D721Med (cell line): ENCODE data around the gene KCNH6.

Source experiments
- DNase-seq: peaks from one replicate; pipeline ENCODE4 v3.0.0; 2011; ENCODE audit warnings: low spot score; ENCODE audit not compliant: insufficient read length
- FAIRE-seq: peaks from 2 replicates; lab custom pipeline; 2011; peaks lifted over from hg19 to GRCh38; lab: Jason Lieb, UNC
- CTCF ChIP-seq: IDR thresholded peaks from 2 replicates; pipeline ENCODE4 v1.5.1; 2012; ENCODE audit warnings: mild to moderate bottlenecking, control low read depth; ENCODE audit not compliant: insufficient read depth; ENCODE audit errors: missing control alignments

KCNH6 gene

GRCh38 chr17:63512896-63513644 is 10.1 kb upstream of the KCNH6 start:
- TF ChIP-seq CTCF = no peak
- FAIRE-seq (no peak), DNase-seq (no peak)

GRCh38 chr17:63514477-63514876 is 8.7 kb upstream of the KCNH6 start:
- no peak for TF ChIP-seq CTCF
- DNase-seq (no peak), FAIRE-seq (no peak)

- TF ChIP-seq CTCF = no peak
- FAIRE-seq (no peak), DNase-seq (no peak)
These were observed 8.2 kb upstream of the KCNH6 start for GRCh38 chr17:63514974-63515373.

GRCh38 chr17:63515426-63515825 is 7.7 kb upstream of the KCNH6 start:
- FAIRE-seq = no peak

GRCh38 chr17:63516910-63517824 is 6.0 kb upstream of the KCNH6 start:
- no peak for DNase-seq
- no peak for FAIRE-seq
- no peak for TF ChIP-seq CTCF

More at GRCh38 chr17:63515426-63515825, 7.7 kb upstream of the KCNH6 start:
- no peak for TF ChIP-seq CTCF
- DNase-seq = no peak

GRCh38 chr17:63517825-63518534 is 5.2 kb upstream of the KCNH6 start:
- DNase-seq = no peak
- no peak for FAIRE-seq
- TF ChIP-seq CTCF = no peak
